ENCODE measurements around the gene MRPS24.
"Not testable (repeated sequence)": the region's sequence is repeated elsewhere in the genome, so short reads cannot be mapped to it uniquely, and the experiment has no call there.

MRPS24 gene

GRCh38 chr7:43830917-43831316 lies 38.4 kb downstream of the MRPS24 start:
- DNase-seq, result not testable (repeated sequence)

- DNase-seq, result no peak
Measured at GRCh38 chr7:43825391-43825808, 43.9 kb downstream of the MRPS24 start.

GRCh38 chr7:43824963-43825362 lies 44.4 kb downstream of the MRPS24 start:
- no peak for DNase-seq

DNA sequence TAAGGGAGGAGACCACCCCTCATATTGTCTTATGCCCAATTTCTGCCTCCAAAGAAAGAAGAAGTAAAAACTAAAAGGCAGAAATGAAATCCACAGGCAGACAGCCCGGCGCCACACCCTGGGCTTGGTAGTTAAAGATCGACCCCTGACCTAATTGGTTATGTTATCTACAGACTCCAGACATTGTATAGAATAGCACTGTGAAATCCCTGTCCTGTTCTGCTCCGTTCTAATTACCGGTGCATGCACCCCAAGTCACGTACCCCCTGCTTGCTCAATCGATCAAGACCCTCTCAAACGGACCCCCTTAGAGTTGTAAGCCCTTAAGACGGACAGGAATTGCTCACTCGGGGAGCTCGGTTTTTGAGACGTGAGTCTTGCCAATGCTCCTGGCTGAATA lies 44.8 kb downstream of the MRPS24 start:
- DNase-seq, result not testable (repeated sequence)

DNA sequence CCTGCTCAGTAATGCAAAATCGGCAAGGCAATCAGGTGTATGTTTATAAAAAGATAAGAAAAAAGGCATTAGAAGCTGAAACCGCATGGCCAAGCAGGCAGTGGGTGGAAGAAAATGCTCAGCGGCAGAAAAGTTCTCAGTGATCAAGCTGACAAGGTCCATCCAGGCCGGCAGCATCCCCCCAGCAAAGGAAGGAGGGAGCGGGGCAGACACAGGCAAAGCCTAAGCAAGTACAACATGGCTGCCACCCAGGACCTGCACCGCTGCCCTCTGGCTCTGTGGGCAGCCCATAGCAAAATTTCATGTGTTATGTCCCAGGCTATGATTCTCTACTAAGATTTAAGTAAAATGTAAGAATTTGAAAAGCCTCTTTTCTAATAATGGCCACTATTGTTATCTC lies 45.4 kb downstream of the MRPS24 start:
- DNase-seq, result no peak

DNA sequence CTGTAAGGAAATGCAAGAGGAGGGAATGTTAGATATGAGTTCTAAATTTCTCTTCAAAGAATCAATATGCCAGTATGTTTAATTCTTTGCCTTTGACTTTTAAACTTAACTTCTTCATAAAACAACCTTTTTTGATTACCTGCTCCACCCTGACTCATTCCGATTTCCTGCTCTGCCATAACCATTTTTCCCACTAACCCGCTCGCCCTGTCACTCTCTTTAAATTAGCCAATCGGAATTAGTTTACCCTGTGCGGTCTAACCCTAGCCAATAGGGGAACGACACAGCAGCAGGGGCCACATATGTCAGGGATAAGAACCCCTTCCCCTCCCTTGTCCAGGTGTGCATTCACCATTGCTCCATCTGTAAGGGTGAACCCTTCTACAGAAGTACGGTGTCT lies 45.9 kb downstream of the MRPS24 start:
- DNase-seq, result not testable (repeated sequence)

All from 8988T (cell line).